ENCODE measurements around the gene SUGCT.

Gene SUGCT

GRCh38 chr7:40700653-40701421 lies 566.0 kb downstream of the SUGCT start:
- no peak for DNase-seq

- DNase-seq, result no peak
Observed at GRCh38 chr7:40701836-40702551, 567.2 kb downstream of the SUGCT start.

GRCh38 chr7:40704172-40704571 lies 569.4 kb downstream of the SUGCT start:
- DNase-seq, result no peak

GRCh38 chr7:40706829-40707228 lies 572.0 kb downstream of the SUGCT start:
- no peak for DNase-seq

GRCh38 chr7:40709062-40709964 lies 574.5 kb downstream of the SUGCT start:
- no peak for DNase-seq

GRCh38 chr7:40711706-40712105 lies 576.9 kb downstream of the SUGCT start:
- DNase-seq, result no peak

- no peak for DNase-seq
Observed at GRCh38 chr7:40714363-40715052, 579.7 kb downstream of the SUGCT start.

GRCh38 chr7:40715053-40715430 lies 580.2 kb downstream of the SUGCT start:
- DNase-seq, result no peak

GRCh38 chr7:40716052-40716451 lies 581.2 kb downstream of the SUGCT start:
- no peak for DNase-seq

- no peak for DNase-seq
Observed at GRCh38 chr7:40717242-40717641, 582.4 kb downstream of the SUGCT start.

- DNase-seq, result no peak
Observed at GRCh38 chr7:40720416-40720815, 585.6 kb downstream of the SUGCT start.

GRCh38 chr7:40721342-40721949 lies 586.6 kb downstream of the SUGCT start:
- DNase-seq, result no peak

GRCh38 chr7:40722242-40722641 lies 587.4 kb downstream of the SUGCT start:
- DNase-seq, result no peak

- no peak for DNase-seq
Observed at GRCh38 chr7:40723829-40724228, 589.0 kb downstream of the SUGCT start.

GRCh38 chr7:40726559-40726958 lies 591.8 kb downstream of the SUGCT start:
- no peak for DNase-seq

- no peak for DNase-seq
Observed at GRCh38 chr7:40733114-40733513, 598.3 kb downstream of the SUGCT start.

GRCh38 chr7:40733578-40733977 lies 598.8 kb downstream of the SUGCT start:
- no peak for DNase-seq

- no peak for DNase-seq
Observed at GRCh38 chr7:40739257-40739656, 604.5 kb downstream of the SUGCT start.

- no peak for DNase-seq
Observed at GRCh38 chr7:40742270-40742669, 607.5 kb downstream of the SUGCT start.

- DNase-seq, result no peak
Observed at GRCh38 chr7:40746841-40747556, 612.2 kb downstream of the SUGCT start.

- no peak for DNase-seq
Observed at GRCh38 chr7:40747856-40748255, 613.1 kb downstream of the SUGCT start.

GRCh38 chr7:40749877-40750276 lies 615.1 kb downstream of the SUGCT start:
- no peak for DNase-seq
